Transverse colon (tissue), 4 donors: ENCODE data around the gene SYDE2.

Experiments used
- CTCF ChIP-seq, 5 experiments: fragments of 200-600 bp in 3 of 5; fragments of 450-650 bp in 2 of 5; sonication (generic) in 3 of 5; IDR thresholded peaks; 1 replicate in 2 of 5; 2 replicates in 3 of 5; pipeline ENCODE4 v1.5.1; 2016 to 2017; ENCODE audit warnings: antibody characterized with exemption in 5 of 5, inconsistent platforms in 3 of 5, mild to moderate bottlenecking in 2 of 5, moderate library complexity in 1 of 5
- POLR2AphosphoS5 ChIP-seq, 3 donors: sonication (generic); formaldehyde crosslinking; IDR thresholded peaks; one replicate each; pipeline ENCODE4 v1.6.1; 2016; ENCODE audit warnings: antibody characterized with exemption in 3 of 3

- TF ChIP-seq POLR2AphosphoS5 (IDR thresholded peaks at IDR 0.05) = no peak
- TF ChIP-seq CTCF (IDR thresholded peaks at IDR 0.05) = no peak
These were observed 79.1 kb downstream of the SYDE2 start for GRCh38 chr1:85121744-85122143.
